ENCODE data around the gene CCDC81.
"Not testable (repeated sequence)": the region's sequence is repeated elsewhere in the genome, so short reads cannot be mapped to it uniquely, and the experiment has no call there.

Gene CCDC81

GRCh38 chr11:86386283-86386682 is 11.6 kb downstream of the CCDC81 start:
- in situ Hi-C loops (cut with MboI; ENCODE audit: low sequenced_read_pairs), result no loop called here

- in situ Hi-C loops (cut with MboI; ENCODE audit: low sequenced_read_pairs), result no loop called here
Observed at GRCh38 chr11:86386746-86387145, 12.1 kb downstream of the CCDC81 start.

GRCh38 chr11:86388198-86388597 is 13.5 kb downstream of the CCDC81 start:
- in situ Hi-C loops (cut with MboI; ENCODE audit: low sequenced_read_pairs), result no loop called here

GRCh38 chr11:86390487-86390886 is 15.8 kb downstream of the CCDC81 start:
- in situ Hi-C loops (cut with MboI; ENCODE audit: low sequenced_read_pairs), result no loop called here

- in situ Hi-C loops (cut with MboI; ENCODE audit: low sequenced_read_pairs), result no loop called here
Observed at GRCh38 chr11:86395061-86395551, 20.4 kb downstream of the CCDC81 start.

- in situ Hi-C loops (cut with MboI; ENCODE audit: low sequenced_read_pairs), result no loop called here
Observed at GRCh38 chr11:86396396-86396795, 21.7 kb downstream of the CCDC81 start.

GRCh38 chr11:86397351-86397750 is 22.7 kb downstream of the CCDC81 start:
- in situ Hi-C loops (cut with MboI; ENCODE audit: low sequenced_read_pairs), result no loop called here

GRCh38 chr11:86398106-86398505 is 23.4 kb downstream of the CCDC81 start:
- in situ Hi-C loops (cut with MboI; ENCODE audit: low sequenced_read_pairs), result no loop called here

GRCh38 chr11:86403458-86403857 is 28.8 kb downstream of the CCDC81 start:
- in situ Hi-C loops (cut with MboI; ENCODE audit: low sequenced_read_pairs), result no loop called here

- in situ Hi-C loops (cut with MboI; ENCODE audit: low sequenced_read_pairs), result no loop called here
Observed at GRCh38 chr11:86408845-86409244, 34.2 kb downstream of the CCDC81 start.

- in situ Hi-C loops (cut with MboI; ENCODE audit: low sequenced_read_pairs), result no loop called here
Observed at GRCh38 chr11:86414032-86414431, 39.3 kb downstream of the CCDC81 start.

GRCh38 chr11:86415026-86415425 is 40.3 kb downstream of the CCDC81 start:
- in situ Hi-C loops (cut with MboI; ENCODE audit: low sequenced_read_pairs), result no loop called here

- in situ Hi-C loops (cut with MboI; ENCODE audit: low sequenced_read_pairs), result no loop called here
Observed at GRCh38 chr11:86416494-86416893, 41.8 kb downstream of the CCDC81 start.

GRCh38 chr11:86416951-86417350 is 42.3 kb downstream of the CCDC81 start:
- in situ Hi-C loops (cut with MboI; ENCODE audit: low sequenced_read_pairs), result not testable (repeated sequence)

- in situ Hi-C loops (cut with MboI; ENCODE audit: low sequenced_read_pairs), result no loop called here
Observed at GRCh38 chr11:86418106-86418505, 43.4 kb downstream of the CCDC81 start.

GRCh38 chr11:86418513-86418912 is 43.8 kb downstream of the CCDC81 start:
- in situ Hi-C loops (cut with MboI; ENCODE audit: low sequenced_read_pairs), result no loop called here

GRCh38 chr11:86418917-86419316 is 44.2 kb downstream of the CCDC81 start:
- in situ Hi-C loops (cut with MboI; ENCODE audit: low sequenced_read_pairs), result no loop called here

GRCh38 chr11:86421946-86422345 is 47.3 kb downstream of the CCDC81 start:
- in situ Hi-C loops (cut with MboI; ENCODE audit: low sequenced_read_pairs), result no loop called here

- in situ Hi-C loops (cut with MboI; ENCODE audit: low sequenced_read_pairs), result no loop called here
Observed at GRCh38 chr11:86422371-86422770, 47.7 kb downstream of the CCDC81 start.

GRCh38 chr11:86423488-86423887 is 48.8 kb downstream of the CCDC81 start:
- in situ Hi-C loops (cut with MboI; ENCODE audit: low sequenced_read_pairs), result not testable (repeated sequence)

- in situ Hi-C loops (cut with MboI; ENCODE audit: low sequenced_read_pairs), result no loop called here
Observed at GRCh38 chr11:86427441-86427840, 52.8 kb downstream of the CCDC81 start.

GRCh38 chr11:86431258-86431657 is 56.6 kb downstream of the CCDC81 start:
- in situ Hi-C loops (cut with MboI; ENCODE audit: low sequenced_read_pairs), result no loop called here

GRCh38 chr11:86433361-86434095 is 58.8 kb downstream of the CCDC81 start:
- in situ Hi-C loops (cut with MboI; ENCODE audit: low sequenced_read_pairs), result not testable (repeated sequence)

Data from HL-60/S4 (cell line).